Mucosa of gallbladder (tissue), 1 donor: ENCODE results near the gene FAM83D. TPM values are rescaled to one million over a fixed set of nuclear protein-coding genes. Genes with fewer than 3 reads are reported as not detected.

Experiments used
- DNase-seq: peaks from one replicate; pipeline ENCODE4 v3.0.0-alpha.2; 2020; ENCODE audit warnings: low spot score
- total RNA-seq: library from RNA; stranded (reverse); gene quantifications from one replicate; pipeline ENCODE4 v1.2.1, GENCODE V29; 2021
- donor health status: DM: no; HTN: no; CAD: no.

Gene FAM83D
- total RNA-seq = 48.3 TPM

DNA sequence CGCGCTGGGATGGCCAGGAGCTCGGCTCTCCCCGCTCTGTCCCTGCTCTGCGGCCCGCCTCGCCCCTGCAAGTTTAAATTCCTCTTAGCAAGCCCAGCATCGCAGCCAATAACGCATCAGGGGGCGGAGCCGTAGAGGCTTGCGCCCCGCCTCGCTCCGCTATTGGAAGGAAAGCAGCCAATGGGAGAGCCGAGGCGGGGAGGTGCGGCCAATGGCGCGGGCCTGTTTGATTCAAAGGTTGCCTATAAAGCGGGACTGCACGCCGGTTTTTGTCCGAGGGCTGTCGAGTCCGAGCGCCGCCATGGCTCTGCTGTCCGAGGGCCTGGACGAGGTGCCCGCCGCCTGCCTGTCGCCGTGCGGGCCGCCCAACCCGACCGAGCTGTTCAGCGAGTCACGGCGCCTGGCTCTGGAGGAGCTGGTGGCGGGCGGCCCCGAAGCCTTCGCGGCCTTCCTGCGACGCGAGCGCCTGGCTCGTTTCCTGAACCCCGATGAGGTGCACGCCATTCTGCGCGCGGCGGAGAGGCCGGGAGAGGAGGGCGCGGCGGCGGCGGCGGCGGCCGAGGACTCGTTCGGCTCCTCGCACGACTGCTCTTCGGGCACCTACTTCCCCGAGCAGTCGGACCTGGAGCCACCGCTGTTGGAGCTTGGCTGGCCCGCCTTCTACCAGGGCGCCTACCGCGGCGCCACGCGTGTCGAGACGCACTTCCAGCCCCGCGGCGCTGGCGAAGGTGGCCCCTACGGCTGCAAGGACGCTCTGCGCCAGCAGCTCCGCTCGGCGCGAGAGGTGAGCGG is at the start of gene FAM83D:
TSS of gene FAM83D (plus strand) at position 276 of the 792 bp plus-strand sequence. CDS start at position 302, 26 bp downstream.
- DNase-seq = peak; percentile 97

DNA sequence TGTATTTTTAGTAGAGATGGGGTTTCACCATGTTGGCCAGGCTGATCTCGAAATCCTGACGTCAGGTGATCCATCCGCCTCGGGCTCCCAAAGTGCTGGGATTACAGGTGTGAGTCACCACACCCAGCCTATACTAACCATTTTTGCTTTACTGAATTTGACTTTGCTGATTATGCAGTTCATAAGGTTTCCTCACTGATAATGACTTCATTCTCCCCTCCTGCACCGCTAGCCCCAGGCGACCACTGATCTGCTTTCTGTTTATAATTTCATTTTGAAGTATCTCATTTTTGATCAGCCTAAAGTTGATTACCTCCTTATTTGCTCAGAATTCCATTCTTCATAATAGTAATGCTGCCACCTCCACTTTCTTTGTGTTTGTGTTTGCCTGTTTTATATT is 48.7 kb upstream of the FAM83D start:
- DNase-seq = no peak

- no peak for DNase-seq
Observed at GRCh38 chr20:38878866-38879265, 47.4 kb upstream of the FAM83D start.

DNA sequence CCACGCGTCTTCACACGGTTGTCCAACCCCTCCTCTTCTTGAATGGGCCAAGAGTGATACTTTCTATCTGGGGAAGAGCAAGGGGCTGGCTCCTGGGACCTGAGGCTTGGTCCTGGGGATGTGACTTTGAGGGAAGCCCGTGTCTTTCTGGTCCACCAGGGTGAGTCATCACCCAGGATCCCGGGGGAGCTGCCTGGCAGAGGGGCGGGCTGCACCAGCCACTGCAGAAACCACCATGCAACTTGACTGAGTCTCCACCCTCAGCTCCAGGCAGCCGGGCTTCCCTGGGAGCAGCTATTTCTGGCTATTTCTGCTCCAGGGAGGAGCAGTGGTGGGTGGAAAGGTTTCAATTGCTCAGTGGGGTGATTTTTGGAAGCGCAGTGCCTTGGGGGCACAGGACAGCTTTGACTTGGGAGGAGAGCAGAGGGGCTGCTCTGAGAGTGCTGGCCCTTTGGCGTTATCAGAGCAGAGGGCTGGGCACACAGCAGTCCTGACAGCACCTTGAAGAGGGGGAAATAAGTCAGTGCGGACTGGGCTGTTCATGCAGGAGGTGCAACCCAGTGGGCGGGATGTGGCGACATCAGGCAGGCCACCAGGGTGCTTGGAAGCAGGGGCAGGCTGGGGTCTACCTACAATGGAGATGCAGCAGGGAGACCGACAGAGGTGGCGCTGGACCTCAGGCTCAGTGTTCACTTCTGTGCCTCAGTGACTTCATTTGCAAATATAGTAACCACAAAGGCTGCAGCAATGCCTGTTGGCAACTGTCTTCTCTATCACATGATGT is 45.1 kb upstream of the FAM83D start:
- no peak for DNase-seq

DNA sequence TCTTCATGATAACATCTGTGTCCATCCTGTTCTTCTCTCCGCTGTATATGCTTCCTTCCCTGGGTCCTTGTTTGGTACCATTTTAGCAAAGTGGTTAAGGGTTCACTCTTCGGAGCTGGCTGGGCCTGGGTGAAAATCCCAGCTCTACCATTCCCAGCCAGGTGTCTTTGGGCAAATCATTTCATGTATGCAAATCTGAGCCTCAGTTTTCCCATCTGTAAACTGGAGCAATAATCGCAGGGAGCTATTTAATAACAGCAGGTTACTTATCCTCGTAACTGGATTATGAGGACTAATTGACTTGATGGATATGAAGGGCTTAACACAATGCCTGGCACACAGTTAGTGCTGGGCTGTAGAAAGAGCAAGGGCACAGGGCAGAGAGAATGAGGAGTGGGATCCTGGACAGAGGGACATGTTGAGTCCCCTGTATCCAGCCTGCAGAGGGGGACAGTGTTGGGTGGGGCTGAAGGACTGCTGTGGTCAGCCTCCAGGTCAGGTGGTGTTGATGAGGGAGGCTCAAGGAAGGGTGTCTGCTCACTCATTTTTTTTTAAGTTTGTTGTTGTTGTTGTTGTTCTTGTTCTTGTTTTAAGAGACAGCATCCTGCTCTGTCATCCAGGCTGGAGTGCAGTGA is 44.3 kb upstream of the FAM83D start:
- DNase-seq = no peak

GRCh38 chr20:38882600-38882999 is 43.6 kb upstream of the FAM83D start:
- DNase-seq = no peak

GRCh38 chr20:38883081-38883980 is 42.9 kb upstream of the FAM83D start:
- DNase-seq = no peak

DNA sequence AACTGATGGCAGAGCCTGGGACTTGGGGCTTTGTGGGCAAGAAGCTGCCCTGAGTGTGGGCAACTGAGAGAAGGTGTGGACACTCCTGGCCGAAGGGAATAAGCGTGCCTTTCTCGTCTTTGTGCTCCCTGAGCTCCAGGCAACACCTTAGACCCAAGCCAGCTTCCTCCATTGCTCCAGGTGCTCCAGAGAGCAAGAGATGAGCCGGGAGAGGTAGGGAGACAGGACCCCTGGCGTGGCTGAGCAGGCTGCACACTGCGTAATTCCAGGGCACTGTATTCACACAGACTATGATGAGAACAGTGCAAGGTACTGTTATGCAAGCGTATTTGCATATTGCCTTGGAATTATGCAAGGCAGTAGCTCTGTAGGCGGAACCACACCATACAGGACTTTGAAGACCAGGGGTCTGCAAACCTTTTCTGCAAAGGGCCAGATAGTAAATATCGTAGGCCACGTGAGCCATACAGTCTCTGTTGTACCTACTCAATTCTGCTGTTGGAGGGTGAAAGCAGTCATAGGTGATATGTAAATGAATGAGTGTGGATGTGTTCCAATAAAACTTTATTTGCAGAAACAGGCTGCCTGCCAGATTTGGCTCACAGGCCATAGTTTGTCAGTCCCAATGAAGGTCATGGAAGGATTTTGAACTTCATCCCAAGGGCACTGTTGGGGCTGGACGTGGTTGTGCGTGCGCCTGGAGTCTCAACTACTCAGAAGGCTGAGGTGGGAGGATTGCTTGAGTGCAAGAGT is 42.1 kb upstream of the FAM83D start:
- no peak for DNase-seq

DNA sequence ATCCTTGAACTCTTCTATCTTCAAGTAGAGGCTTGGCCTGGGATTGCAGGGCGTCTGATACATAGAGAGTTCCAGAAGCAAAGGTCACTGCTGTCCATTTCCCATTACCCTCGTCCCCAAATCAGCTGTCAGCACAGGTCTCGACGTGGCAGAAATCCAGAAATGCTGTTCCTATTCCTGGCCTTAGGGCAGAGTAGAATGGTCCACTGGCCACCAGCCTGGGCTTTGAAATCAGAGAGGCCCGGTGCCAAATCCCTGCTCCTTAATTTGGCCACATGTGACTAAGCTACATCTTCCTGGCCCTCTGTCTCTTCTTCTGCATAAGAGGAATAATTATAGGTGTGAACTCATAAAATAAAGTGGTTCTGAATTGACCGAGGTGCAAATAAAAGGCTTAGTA is 40.9 kb upstream of the FAM83D start:
- DNase-seq = no peak

- no peak for DNase-seq
Observed at GRCh38 chr20:38888059-38888831, 38.0 kb upstream of the FAM83D start.

DNA sequence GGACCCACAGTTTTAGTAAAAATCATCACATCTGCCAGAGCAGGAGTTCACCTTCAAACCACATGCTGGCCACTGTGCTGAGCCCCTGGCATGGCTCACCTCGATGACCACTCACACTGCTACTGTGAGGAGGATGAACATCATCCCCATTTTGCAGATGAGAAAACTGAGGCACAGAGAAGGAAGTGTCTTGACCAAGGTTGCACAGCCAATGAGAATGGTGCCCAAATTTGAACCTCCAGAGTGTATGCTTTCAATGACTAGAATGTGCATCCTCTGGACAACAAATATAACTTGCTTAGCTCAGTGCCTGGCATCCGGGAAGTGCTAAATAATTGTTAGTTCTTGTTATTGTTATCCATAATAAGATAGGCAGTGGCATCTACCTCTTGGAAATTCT is 37.2 kb upstream of the FAM83D start:
- no peak for DNase-seq

GRCh38 chr20:38889792-38890496 is 36.3 kb upstream of the FAM83D start:
- no peak for DNase-seq

- no peak for DNase-seq
Observed at GRCh38 chr20:38890497-38890818, 35.8 kb upstream of the FAM83D start.

- DNase-seq = no peak
Observed at GRCh38 chr20:38892091-38892981, 33.9 kb upstream of the FAM83D start.

DNA sequence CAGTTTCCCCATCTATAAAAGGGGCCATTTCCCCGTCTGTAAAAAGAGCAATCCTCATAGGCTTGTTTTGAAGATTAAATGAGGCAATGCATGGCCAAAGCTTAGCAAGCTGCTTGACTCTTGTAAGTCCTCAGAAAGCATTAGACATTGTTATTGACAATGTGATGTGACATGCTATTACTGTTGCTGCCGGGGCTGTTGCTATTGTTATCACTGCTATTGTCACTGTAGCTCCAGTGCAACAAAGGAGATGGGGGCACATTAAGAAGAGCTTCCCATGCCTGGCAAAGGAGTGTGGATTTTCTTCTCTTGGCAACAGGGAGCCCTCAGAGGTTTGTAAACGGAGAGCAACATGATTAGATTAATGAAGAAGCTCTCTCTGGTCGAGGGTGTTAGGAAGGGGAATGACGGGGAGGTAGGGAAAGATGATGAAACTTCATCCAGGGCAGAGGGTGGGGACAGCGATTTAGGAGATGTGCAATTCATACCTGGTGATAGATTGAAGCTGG is 33.1 kb upstream of the FAM83D start:
- no peak for DNase-seq

DNA sequence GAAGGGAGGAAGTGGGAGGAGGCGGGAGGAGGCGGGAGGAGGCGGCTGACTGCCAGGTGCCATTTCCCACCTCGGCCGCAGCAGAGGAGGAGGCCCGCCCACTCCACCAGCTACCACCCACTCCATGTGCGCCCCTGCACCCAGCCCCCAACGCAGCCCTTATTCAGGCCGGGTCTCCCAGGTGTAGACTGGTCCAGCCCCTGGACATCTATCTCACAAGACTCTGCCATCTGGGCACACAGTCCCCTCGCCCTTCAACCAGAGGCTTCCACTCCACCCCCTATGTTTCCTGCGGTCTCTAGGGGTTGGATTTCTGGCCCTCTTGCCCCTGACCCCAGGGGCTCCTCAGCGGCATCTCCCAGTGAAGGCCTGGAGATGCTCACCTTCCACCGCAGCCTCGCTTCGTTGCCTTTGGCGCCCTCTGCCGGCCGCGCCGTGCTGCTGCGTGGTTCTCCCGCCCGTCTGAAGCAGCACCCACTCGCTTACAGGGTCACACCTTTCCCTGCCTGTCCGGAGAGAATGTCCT is 32.6 kb upstream of the FAM83D start:
- peak; percentile 64 for DNase-seq

GRCh38 chr20:38894091-38894847 is 31.9 kb upstream of the FAM83D start:
- DNase-seq = no peak
